Smooth muscle cell (in vitro differentiated cells): ENCODE measurements around the gene CTNNA1. TPM values are rescaled to one million over a fixed set of nuclear protein-coding genes. Genes with fewer than 3 reads are reported as not detected.

ENCODE experiments used
- DNase-seq: peaks from one replicate; lab custom pipeline; 2025; ENCODE audit not compliant: unreplicated experiment; lab: John Stamatoyannopoulos, UW
- H2AFZ ChIP-seq: fragments of 200-600 bp; sonication (generic); 2 replicates; pipeline ENCODE4 v1.6.0; 2016; ENCODE audit warnings: antibody characterized with exemption, low read depth, mild to moderate bottlenecking
- H3F3A ChIP-seq: fragments of 200-600 bp; sonication (generic); 2 replicates; pipeline ENCODE4 v1.6.0; 2017; ENCODE audit warnings: antibody characterized with exemption, low read depth
- H3K27ac ChIP-seq: fragments of 200-600 bp; sonication (generic); 2 replicates; pipeline ENCODE4 v1.5.1; 2016; ENCODE audit warnings: low read depth, mild to moderate bottlenecking
- H3K27me3 ChIP-seq: fragments of 200-600 bp; sonication (generic); 2 replicates; pipeline ENCODE4 v1.6.1; 2016; ENCODE audit warnings: low read depth, mild to moderate bottlenecking
- H3K36me3 ChIP-seq: fragments of 200-600 bp; sonication (generic); 2 replicates; pipeline ENCODE4 v1.5.1; 2016; ENCODE audit warnings: low read depth
- H3K4me1 ChIP-seq: fragments of 200-600 bp; sonication (generic); 2 replicates; pipeline ENCODE4 v1.5.1; 2016; ENCODE audit warnings: low read depth
- H3K4me2 ChIP-seq: fragments of 200-600 bp; sonication (generic); 2 replicates; pipeline ENCODE4 v1.6.0; 2016; ENCODE audit warnings: mild to moderate bottlenecking
- H3K4me3 ChIP-seq: fragments of 200-600 bp; sonication (generic); 2 replicates; pipeline ENCODE4 v1.5.1; 2016; ENCODE audit warnings: mild to moderate bottlenecking
- H3K79me2 ChIP-seq: fragments of 200-600 bp; sonication (generic); 2 replicates; pipeline ENCODE4 v1.6.0; 2016; ENCODE audit warnings: low read depth, mild to moderate bottlenecking
- H3K9ac ChIP-seq: fragments of 200-600 bp; sonication (generic); 2 replicates; pipeline ENCODE4 v1.6.0; 2016; ENCODE audit warnings: low read depth
- H3K9me3 ChIP-seq: fragments of 200-600 bp; sonication (generic); replicated peaks from 2 replicates; pipeline ENCODE4 v1.5.1; 2016; ENCODE audit warnings: low read depth
- H4K20me1 ChIP-seq: fragments of 200-600 bp; sonication (generic); 2 replicates; pipeline ENCODE4 v1.6.0; 2016; ENCODE audit warnings: low read depth
- CTCF ChIP-seq: fragments of 200-600 bp; sonication (generic); IDR thresholded peaks from 2 replicates; pipeline ENCODE4 v1.5.1; 2017; ENCODE audit warnings: borderline replicate concordance, mild to moderate bottlenecking, antibody characterized with exemption; ENCODE audit not compliant: insufficient read depth, poor library complexity, severe bottlenecking
- WGBS: methylation state at CpG from one replicate; pipeline ENCODE4 v1.1.7; 2016; ENCODE audit warnings: low lambda C conversion rate; 5-methylcytosine and 5-hydroxymethylcytosine counted together
- polyA plus RNA-seq: library from polyadenylated mRNA; unstranded; fragments of >200 nt; fragmentation: Nextera tagmentation; extraction: Ambion mirVana; gene quantifications from 2 replicates; pipeline ENCODE4 v1.2.1, GENCODE V29; 2016
- total RNA-seq: library from RNA; depleted of rRNA; stranded (reverse); fragments of >200 nt; gene quantifications from 2 replicates; pipeline ENCODE4 v1.2.3, GENCODE V29; 2014

The CTNNA1 gene
- total and polyA plus RNA-seq, 2 experiments from 2014 or later: 149 to 251 TPM

- no peak for TF ChIP-seq CTCF
- Histone ChIP-seq H3K4me1 (no peaks in the 10 kb centered on the region), H3K79me2 (peaks cover 86% of the 10 kb centered on the region), H3K9me3 (no peaks in the 10 kb centered on the region), H3K9ac (no peak overlapping the region), H3F3A (peaks cover 10% of the 10 kb centered on the region), H2AFZ (no peak overlapping the region), H3K27me3 (no peaks in the 10 kb centered on the region), H3K4me3 (no peak overlapping the region), H3K27ac (peak overlapping the region; percentile 42), H4K20me1 (peaks cover 80% of the 10 kb centered on the region), H3K36me3 (peaks cover 6% of the 10 kb centered on the region), H3K4me2 (no peak overlapping the region)
- no peak for DNase-seq
- 96% methylated on average over 5 of the region's 5 CpGs for WGBS
Observed at GRCh38 chr5:138815529-138815928, 62.3 kb downstream of the CTNNA1 start.

GRCh38 chr5:138817241-138817640 lies 64.0 kb downstream of the CTNNA1 start:
- no peak overlapping the region for H3K4me2 ChIP-seq
- WGBS: 98% methylated on average over 1 of the region's 1 CpG
- H3K27ac ChIP-seq: peak overlapping the region; percentile 42
- peaks cover 10% of the 10 kb centered on the region for H3F3A ChIP-seq
- H3K4me1 ChIP-seq: no peaks in the 10 kb centered on the region
- H3K36me3 ChIP-seq: peaks cover 6% of the 10 kb centered on the region
- no peak for TF ChIP-seq CTCF
- H3K9me3 ChIP-seq: no peaks in the 10 kb centered on the region
- H4K20me1 ChIP-seq: peaks cover 97% of the 10 kb centered on the region
- H2AFZ ChIP-seq: no peak overlapping the region
- no peaks in the 10 kb centered on the region for H3K27me3 ChIP-seq
- no peak for DNase-seq
- peaks cover 99% of the 10 kb centered on the region for H3K79me2 ChIP-seq
- H3K9ac ChIP-seq: no peak overlapping the region
- H3K4me3 ChIP-seq: no peak overlapping the region

- Histone ChIP-seq H3K9ac (no peak overlapping the region), H3K27ac (no peak overlapping the region), H3K36me3 (no peaks in the 10 kb centered on the region), H3K4me3 (no peak overlapping the region), H3K4me2 (no peak overlapping the region), H2AFZ (no peak overlapping the region), H3K4me1 (no peaks in the 10 kb centered on the region), H3K79me2 (peaks cover 95% of the 10 kb centered on the region), H3F3A (peaks cover 10% of the 10 kb centered on the region), H3K9me3 (no peaks in the 10 kb centered on the region), H4K20me1 (peaks cover 97% of the 10 kb centered on the region), H3K27me3 (no peaks in the 10 kb centered on the region)
- TF ChIP-seq CTCF: no peak
- 93% methylated on average over 4 of the region's 4 CpGs for WGBS
- DNase-seq: no peak
Observed at GRCh38 chr5:138819081-138819480, 65.9 kb downstream of the CTNNA1 start.

- no peak overlapping the region for H3K4me2 ChIP-seq
- no peak overlapping the region for H2AFZ ChIP-seq
- H3K4me3 ChIP-seq: no peak overlapping the region
- WGBS: 98% methylated on average over 3 of the region's 3 CpGs
- no peaks in the 10 kb centered on the region for H3K4me1 ChIP-seq
- H3K9me3 ChIP-seq: no peaks in the 10 kb centered on the region
- no peaks in the 10 kb centered on the region for H3K27me3 ChIP-seq
- no peaks in the 10 kb centered on the region for H3F3A ChIP-seq
- H4K20me1 ChIP-seq: peaks cover 96% of the 10 kb centered on the region
- no peak for DNase-seq
- no peak for TF ChIP-seq CTCF
- peaks cover 86% of the 10 kb centered on the region for H3K79me2 ChIP-seq
- no peak overlapping the region for H3K27ac ChIP-seq
- peaks cover 8% of the 10 kb centered on the region for H3K36me3 ChIP-seq
- no peak overlapping the region for H3K9ac ChIP-seq
Observed at GRCh38 chr5:138820695-138821094, 67.5 kb downstream of the CTNNA1 start.
